Panc1 (cell line): Measurements from ENCODE around the gene TLR4. TPM values are rescaled to one million over a fixed set of nuclear protein-coding genes. Genes with fewer than 3 reads are reported as not detected.

Source experiments
- ATAC-seq: fragments of 200-7000 bp; cut with Tn5 transposase; 2 replicates; pipeline ENCODE4 v1.9.1; 2020; ENCODE audit warnings: mild to moderate bottlenecking, moderate library complexity
- BruUV-seq: library from RNA; stranded (reverse); fragments of 400-500 nt; replicated peaks from 2 replicates; lab custom pipeline; 2021; lab: Mats Ljungman, UMichigan
- CTCF ChIA-PET: fragments of 300-600 bp; sonication (Branson Sonifier 250); formaldehyde crosslinking; loops from one replicate; lab custom pipeline; 2022; ENCODE audit warnings: antibody characterized with exemption; lab: Charles Lee
- POLR2A ChIA-PET: fragments of 300-600 bp; sonication (Branson Sonifier 250); formaldehyde crosslinking; loops from one replicate; lab custom pipeline; 2022; ENCODE audit warnings: antibody characterized with exemption; lab: Charles Lee
- DNase-seq: peaks from one replicate; pipeline ENCODE4 v3.0.0-alpha.2; 2010; ENCODE audit warnings: low read depth, low spot score
- H3K27ac ChIP-seq: 2 replicates; pipeline ENCODE4 v1.5.1; 2011; ENCODE audit warnings: mild to moderate bottlenecking, low read length, inconsistent platforms
- H3K27me3 ChIP-seq: fragments of 200-500 bp; sonication (Bioruptor generic); 2 replicates; pipeline ENCODE4 v1.6.0; 2014; ENCODE audit warnings: low read length, inconsistent platforms; ENCODE audit not compliant: control insufficient read depth, insufficient read depth
- H3K36me3 ChIP-seq: fragments of 200-500 bp; sonication (Bioruptor generic); 2 replicates; pipeline ENCODE4 v1.5.1; 2014; ENCODE audit warnings: inconsistent platforms, mild to moderate bottlenecking, low read length, moderate library complexity; ENCODE audit not compliant: control insufficient read depth, insufficient read depth
- H3K4me1 ChIP-seq: 2 replicates; pipeline ENCODE4 v1.5.1; 2011; ENCODE audit warnings: inconsistent platforms, mild to moderate bottlenecking, low read length, moderate library complexity; ENCODE audit not compliant: control insufficient read depth, insufficient read depth
- H3K4me3 ChIP-seq, 2 experiments: 2 replicates each; pipeline ENCODE4 v1.5.1; 2011 to 2012; ENCODE audit warnings: low read depth in 2 of 2, low read length in 2 of 2, mild to moderate bottlenecking in 2 of 2, inconsistent platforms in 1 of 2, moderate library complexity in 1 of 2
- H3K9me3 ChIP-seq: fragments of 200-500 bp; sonication (Bioruptor generic); 2 replicates; pipeline ENCODE4 v1.5.1; 2014; ENCODE audit warnings: low read depth, mild to moderate bottlenecking, inconsistent platforms, low read length, moderate library complexity; ENCODE audit not compliant: control insufficient read depth, insufficient read depth
- POLR2AphosphoS5 ChIP-seq: IDR thresholded peaks from 2 replicates; pipeline ENCODE4 v1.6.1; 2012; ENCODE audit warnings: mild to moderate bottlenecking, low read depth, low read length, moderate library complexity
- REST ChIP-seq, 2 experiments: IDR thresholded peaks; 2 replicates each; pipeline ENCODE4 v1.6.1; 2011 to 2012; ENCODE audit warnings: low read depth in 2 of 2, control low read depth in 1 of 2, low read length in 1 of 2, mild to moderate bottlenecking in 1 of 2, moderate library complexity in 1 of 2; ENCODE audit not compliant: insufficient read depth in 1 of 2
- SIN3A ChIP-seq: IDR thresholded peaks from 2 replicates; pipeline ENCODE4 v1.6.1; 2012; ENCODE audit warnings: low read depth, mild to moderate bottlenecking, low read length, moderate library complexity, borderline replicate concordance; ENCODE audit not compliant: insufficient read depth
- TCF7L2 ChIP-seq: IDR thresholded peaks from 2 replicates; pipeline ENCODE4 v1.6.1; 2011; ENCODE audit warnings: mild to moderate bottlenecking, low read depth, low read length, inconsistent platforms
- in situ Hi-C: cut with HindIII; loops from 2 replicates; pipeline ENCODE4 v1.10.0; 2016; ENCODE audit warnings: low sequenced_read_pairs, low pct_unique_long_range_greater_than_20kb
- intact Hi-C: fragments of 100-400 bp; cut with micrococcal nuclease; formaldehyde crosslinking; loops from one replicate; pipeline ENCODE4 v1.10.0; 2022; ENCODE audit not compliant: unreplicated experiment
- total RNA-seq: library from RNA; stranded (reverse); gene quantifications from one replicate; pipeline ENCODE4 v1.2.1, GENCODE V29; 2021; ENCODE audit not compliant: unreplicated experiment
- TF ChIP-seq, protein P1 (sequence below): fragments of 450-650 bp; IDR thresholded peaks from 2 replicates; pipeline ENCODE4 v1.5.1; 2017; ENCODE audit warnings: mild to moderate bottlenecking

Gene TLR4
- total RNA-seq, 1 experiment from 2014 or later = 0.33 TPM

- CTCF ChIA-PET = no interaction called here
- H3K27ac ChIP-seq = no peak overlapping the region
- ATAC-seq (no peak), DNase-seq (no peak)
- BruUV-seq = no TSS peak
- in situ Hi-C loops = no loop called here
- no peaks in the 10 kb centered on the region for H3K27me3 ChIP-seq
- no peaks in the 10 kb centered on the region for H3K36me3 ChIP-seq
- H3K9me3 ChIP-seq = no peaks in the 10 kb centered on the region
- no peaks in the 10 kb centered on the region for H3K4me1 ChIP-seq
- no peak for TF ChIP-seq POLR2AphosphoS5
- no peak for TF ChIP-seq REST (IDR thresholded peaks at IDR 0.05; ENCODE audit: insufficient read depth in 1 of 2, low read depth in 2 of 2, low read length in 1 of 2)
- TF ChIP-seq SIN3A = no peak
- no peak for TF ChIP-seq TCF7L2
- TF ChIP-seq, protein P1, sequence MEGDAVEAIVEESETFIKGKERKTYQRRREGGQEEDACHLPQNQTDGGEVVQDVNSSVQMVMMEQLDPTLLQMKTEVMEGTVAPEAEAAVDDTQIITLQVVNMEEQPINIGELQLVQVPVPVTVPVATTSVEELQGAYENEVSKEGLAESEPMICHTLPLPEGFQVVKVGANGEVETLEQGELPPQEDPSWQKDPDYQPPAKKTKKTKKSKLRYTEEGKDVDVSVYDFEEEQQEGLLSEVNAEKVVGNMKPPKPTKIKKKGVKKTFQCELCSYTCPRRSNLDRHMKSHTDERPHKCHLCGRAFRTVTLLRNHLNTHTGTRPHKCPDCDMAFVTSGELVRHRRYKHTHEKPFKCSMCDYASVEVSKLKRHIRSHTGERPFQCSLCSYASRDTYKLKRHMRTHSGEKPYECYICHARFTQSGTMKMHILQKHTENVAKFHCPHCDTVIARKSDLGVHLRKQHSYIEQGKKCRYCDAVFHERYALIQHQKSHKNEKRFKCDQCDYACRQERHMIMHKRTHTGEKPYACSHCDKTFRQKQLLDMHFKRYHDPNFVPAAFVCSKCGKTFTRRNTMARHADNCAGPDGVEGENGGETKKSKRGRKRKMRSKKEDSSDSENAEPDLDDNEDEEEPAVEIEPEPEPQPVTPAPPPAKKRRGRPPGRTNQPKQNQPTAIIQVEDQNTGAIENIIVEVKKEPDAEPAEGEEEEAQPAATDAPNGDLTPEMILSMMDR = no peak
- intact Hi-C loops = no loop called here
- POLR2A ChIA-PET = no interaction called here
- H3K4me3 ChIP-seq = no peak overlapping the region
Observed at GRCh38 chr9:117747386-117747970, 43.3 kb downstream of the TLR4 start.

- H3K9me3 ChIP-seq = no peaks in the 10 kb centered on the region
- DNase-seq (no peak), ATAC-seq (no peak)
- ChIA-PET POLR2A (no interaction called here), CTCF (no interaction called here)
- no peaks in the 10 kb centered on the region for H3K4me1 ChIP-seq
- TF ChIP-seq SIN3A (no peak), POLR2AphosphoS5 (no peak), REST (IDR thresholded peaks at IDR 0.05; ENCODE audit: insufficient read depth in 1 of 2, low read depth in 2 of 2, low read length in 1 of 2) (no peak), TCF7L2 (no peak)
- TF ChIP-seq, protein P1 = no peak
- in situ Hi-C loops = no loop called here
- no peak overlapping the region for H3K27ac ChIP-seq
- intact Hi-C loops = no loop called here
- no peaks in the 10 kb centered on the region for H3K27me3 ChIP-seq
- no TSS peak for BruUV-seq
- no peaks in the 10 kb centered on the region for H3K36me3 ChIP-seq
- H3K4me3 ChIP-seq = no peak overlapping the region
Observed at GRCh38 chr9:117750401-117750800, 46.2 kb downstream of the TLR4 start.
